Measurements from ENCODE around the gene DUSP9.
"Not testable (repeated sequence)": the region's sequence is repeated elsewhere in the genome, so short reads cannot be mapped to it uniquely, and the experiment has no call there.

DNA sequence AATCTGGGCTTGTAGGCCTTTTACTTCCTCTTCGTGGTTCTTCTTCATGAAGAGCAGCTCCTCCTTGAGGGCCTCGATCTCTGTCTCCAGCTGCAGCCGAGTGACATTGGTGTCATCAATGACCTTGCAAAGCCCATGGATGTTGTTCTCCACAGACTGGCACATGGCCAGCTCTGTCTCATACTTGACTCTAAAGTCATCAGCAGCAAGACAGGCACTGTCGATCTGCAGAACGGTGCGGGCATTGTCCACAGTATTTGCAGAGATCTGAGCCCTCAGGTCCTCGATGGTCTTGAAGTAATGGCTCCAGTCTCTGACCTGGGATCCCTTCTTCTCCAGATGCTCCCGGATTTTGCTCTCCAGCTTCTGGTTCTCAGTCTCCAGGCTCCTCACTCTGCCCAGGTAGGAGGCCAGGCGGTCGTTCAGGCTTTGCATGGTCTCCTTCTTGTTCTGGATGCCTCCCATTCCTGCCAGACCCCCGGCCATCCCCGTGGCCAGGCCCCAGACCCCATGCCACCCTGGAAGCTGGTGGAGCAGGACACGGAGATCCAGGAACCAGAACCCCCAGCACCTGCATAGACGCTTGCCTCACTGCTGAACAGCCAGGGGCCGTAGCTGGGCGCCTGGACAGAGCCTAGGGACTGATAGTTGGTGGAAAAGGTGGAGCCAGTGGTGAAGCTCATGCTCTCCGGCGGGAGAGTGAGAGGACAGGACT, 42.2 kb upstream of the DUSP9 start:
- TF ChIP-seq, protein P1, sequence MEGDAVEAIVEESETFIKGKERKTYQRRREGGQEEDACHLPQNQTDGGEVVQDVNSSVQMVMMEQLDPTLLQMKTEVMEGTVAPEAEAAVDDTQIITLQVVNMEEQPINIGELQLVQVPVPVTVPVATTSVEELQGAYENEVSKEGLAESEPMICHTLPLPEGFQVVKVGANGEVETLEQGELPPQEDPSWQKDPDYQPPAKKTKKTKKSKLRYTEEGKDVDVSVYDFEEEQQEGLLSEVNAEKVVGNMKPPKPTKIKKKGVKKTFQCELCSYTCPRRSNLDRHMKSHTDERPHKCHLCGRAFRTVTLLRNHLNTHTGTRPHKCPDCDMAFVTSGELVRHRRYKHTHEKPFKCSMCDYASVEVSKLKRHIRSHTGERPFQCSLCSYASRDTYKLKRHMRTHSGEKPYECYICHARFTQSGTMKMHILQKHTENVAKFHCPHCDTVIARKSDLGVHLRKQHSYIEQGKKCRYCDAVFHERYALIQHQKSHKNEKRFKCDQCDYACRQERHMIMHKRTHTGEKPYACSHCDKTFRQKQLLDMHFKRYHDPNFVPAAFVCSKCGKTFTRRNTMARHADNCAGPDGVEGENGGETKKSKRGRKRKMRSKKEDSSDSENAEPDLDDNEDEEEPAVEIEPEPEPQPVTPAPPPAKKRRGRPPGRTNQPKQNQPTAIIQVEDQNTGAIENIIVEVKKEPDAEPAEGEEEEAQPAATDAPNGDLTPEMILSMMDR (IDR thresholded peaks at IDR 0.05), result not testable (repeated sequence)
- TF ChIP-seq EZH2, EZH2phosphoT487 (IDR thresholded peaks at IDR 0.05): not testable (repeated sequence)
